K562 (cell line): ENCODE results near the gene TLCD1. TPM values are rescaled to one million over a fixed set of nuclear protein-coding genes. Genes with fewer than 3 reads are reported as not detected.

Experiments used
- CBX3 ChIP-seq, 2 experiments: IDR thresholded peaks; 1 replicate in 1 of 2; 2 replicates in 1 of 2; pipeline ENCODE4 v1.6.1; 2012; ENCODE audit warnings: inconsistent platforms in 2 of 2, low read length in 2 of 2, borderline replicate concordance in 1 of 2, control low read depth in 1 of 2
- ETS1 ChIP-seq: conservative IDR thresholded peaks from 2 replicates; pipeline ENCODE4 v1.6.1; 2011; ENCODE audit warnings: low read depth, mild to moderate bottlenecking, low read length; ENCODE audit not compliant: control insufficient read depth
- ETV5 ChIP-seq: sonication (generic); formaldehyde crosslinking; IDR thresholded peaks from 2 replicates; pipeline ENCODE4 v1.4.0; 2020; ENCODE audit warnings: low read depth, mild to moderate bottlenecking, missing genetic modification reagents
- ID3 ChIP-seq, 2 experiments: fragments of 250-450 bp in 1 of 2; fragments of 450-650 bp in 1 of 2; sonication (Bioruptor Pico) in 1 of 2; IDR thresholded peaks; 2 replicates each; pipeline versions ENCODE4 v1.6.1 to v1.8.0; 2016 to 2021; ENCODE audit warnings: mild to moderate bottlenecking in 2 of 2, moderate library complexity in 2 of 2, missing compliant biosample characterization in 1 of 2, missing genetic modification characterization in 1 of 2
- JUND ChIP-seq, 2 experiments: IDR thresholded peaks; 2 replicates in 1 of 2; 3 replicates in 1 of 2; pipeline ENCODE4 v1.6.1; 2011; ENCODE audit warnings: borderline replicate concordance in 2 of 2, low read depth in 2 of 2, low read length in 2 of 2, improper control_type of control experiment in 1 of 2, missing biosample characterization in 1 of 2, missing genetic modification characterization in 1 of 2, missing genetic modification reagents in 1 of 2
- L3MBTL2 ChIP-seq: fragments of 450-650 bp; IDR thresholded peaks from 2 replicates; pipeline ENCODE4 v1.6.1; 2016; ENCODE audit warnings: mild to moderate bottlenecking, moderate library complexity
- MAFG ChIP-seq: fragments of 450-650 bp; conservative IDR thresholded peaks from 2 replicates; pipeline ENCODE4 v1.6.1; 2016; ENCODE audit warnings: missing genetic modification characterization, missing compliant biosample characterization
- MTF1 ChIP-seq: fragments of 250-450 bp; sonication (Bioruptor Pico); IDR thresholded peaks from 2 replicates; pipeline ENCODE4 v1.9.0; 2021; ENCODE audit warnings: moderate library complexity, mild to moderate bottlenecking, inconsistent platforms, borderline replicate concordance
- PPARD ChIP-seq: fragments of 250-450 bp; sonication (Bioruptor Pico); IDR thresholded peaks from 2 replicates; pipeline ENCODE4 v1.8.0; 2022; ENCODE audit warnings: inconsistent platforms, mild to moderate bottlenecking, moderate library complexity
- RUNX1 ChIP-seq: sonication (generic); IDR thresholded peaks from 2 replicates; pipeline ENCODE4 v1.6.1; 2016; ENCODE audit warnings: antibody characterized with exemption, low read depth
- WHSC1 ChIP-seq: IDR thresholded peaks from one replicate; pipeline ENCODE4 v1.6.1; 2012; ENCODE audit warnings: low read length, control low read depth, inconsistent platforms
- ZBED1 ChIP-seq: IDR thresholded peaks from 2 replicates; pipeline ENCODE4 v1.6.1; 2014
- ZC3H11A ChIP-seq: IDR thresholded peaks from 2 replicates; pipeline ENCODE4 v1.6.1; 2012; ENCODE audit warnings: low read depth, low read length, improper control_type of control experiment
- ZNF395 ChIP-seq: fragments of 200-800 bp; sonication (Bioruptor generic); IDR thresholded peaks from 2 replicates; pipeline ENCODE4 v1.6.1; 2017; ENCODE audit warnings: missing genetic modification characterization, missing compliant biosample characterization
- ZNF583 ChIP-seq: fragments of 250-450 bp; sonication (Bioruptor Pico); IDR thresholded peaks from 2 replicates; pipeline ENCODE4 v1.4.0; 2020
- polyA plus RNA-seq, 8 experiments: library from polyadenylated mRNA; depleted of rRNA in 4 of 8; stranded (reverse) in 5 of 8; unstranded in 3 of 8; fragments of >200 nt; fragmentation: Nextera tagmentation in 2 of 8; fragmentation: Illumina TruSeq in 1 of 8; extraction: Ambion mirVana in 2 of 8; extraction: Trizol in 1 of 8; gene quantifications; 2 replicates each; pipeline versions ENCODE4 v1.2.1 to v1.2.3, GENCODE V29; 2011 to 2014; ENCODE audit warnings: inconsistent platforms in 1 of 8, missing spikeins in 1 of 8
- total RNA-seq, 7 experiments: library from RNA; depleted of rRNA in 6 of 7; stranded (reverse); fragments of >200 nt in 6 of 7; fragmentation: Illumina TruSeq in 2 of 7; extraction: Trizol in 2 of 7; gene quantifications; 2 replicates each; pipeline versions ENCODE4 v1.2.1 to v1.2.3, GENCODE V29; 2011 to 2021; ENCODE audit warnings: low replicate concordance in 1 of 7
- TF ChIP-seq, protein P1 (sequence below): fragments of 450-650 bp; formaldehyde crosslinking; IDR thresholded peaks from 2 replicates; pipeline ENCODE4 v1.4.0; 2020; ENCODE audit warnings: mild to moderate bottlenecking, moderate library complexity
- TF ChIP-seq, protein P2 (sequence below), 2 experiments: fragments of 450-650 bp; conservative IDR thresholded peaks; 2 replicates each; pipeline ENCODE4 v1.6.1; 2017; ENCODE audit warnings: mild to moderate bottlenecking in 2 of 2, moderate library complexity in 2 of 2

Gene TLCD1
- total and polyA plus RNA-seq, 9 of the 15 experiments (the other 6 are each of a cell fraction or from before 2014, with no cell fraction given): 6.8 to 37.7 (median 21.7) TPM

- TF ChIP-seq ETS1: peak; percentile 94
- 0 out of 2 replicates have a peak, but pooled peaks have one; percentile 1 for TF ChIP-seq ZBED1
- no peak; the same call in 1 of the 2 replicates for TF ChIP-seq MTF1 (CRISPR knock-in tag)
- TF ChIP-seq, protein P1, sequence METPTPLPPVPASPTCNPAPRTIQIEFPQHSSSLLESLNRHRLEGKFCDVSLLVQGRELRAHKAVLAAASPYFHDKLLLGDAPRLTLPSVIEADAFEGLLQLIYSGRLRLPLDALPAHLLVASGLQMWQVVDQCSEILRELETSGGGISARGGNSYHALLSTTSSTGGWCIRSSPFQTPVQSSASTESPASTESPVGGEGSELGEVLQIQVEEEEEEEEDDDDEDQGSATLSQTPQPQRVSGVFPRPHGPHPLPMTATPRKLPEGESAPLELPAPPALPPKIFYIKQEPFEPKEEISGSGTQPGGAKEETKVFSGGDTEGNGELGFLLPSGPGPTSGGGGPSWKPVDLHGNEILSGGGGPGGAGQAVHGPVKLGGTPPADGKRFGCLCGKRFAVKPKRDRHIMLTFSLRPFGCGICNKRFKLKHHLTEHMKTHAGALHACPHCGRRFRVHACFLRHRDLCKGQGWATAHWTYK (CRISPR knock-in tag): peak; percentile 50
- TF ChIP-seq ID3 (CRISPR knock-in tag; IDR thresholded peaks at IDR 0.05): no peak
- peak; percentile 52; the same call in 1 of the 2 replicates for TF ChIP-seq ID3 (tag; IDR thresholded peaks at IDR 0.05)
- TF ChIP-seq ZNF395 (CRISPR knock-in tag): peak; percentile 88
- TF ChIP-seq L3MBTL2: peak; percentile 55; the same call in 1 of the 2 replicates
- no peak for TF ChIP-seq RUNX1
- no peak for TF ChIP-seq ZNF583
- peak; percentile 14; the same call in 1 of the 2 replicates for TF ChIP-seq JUND (IDR thresholded peaks at IDR 0.05; ENCODE audit: borderline replicate concordance, low read depth, low read length)
- no peak; the same call in 2 of the 3 replicates for TF ChIP-seq JUND (tag; IDR thresholded peaks at IDR 0.05; ENCODE audit: borderline replicate concordance, low read depth, low read length)
- TF ChIP-seq PPARD (CRISPR knock-in tag): no peak
- TF ChIP-seq WHSC1: no peak
- TF ChIP-seq MAFG (tag): no peak
- no peak for TF ChIP-seq ETV5 (CRISPR knock-in tag)
- TF ChIP-seq, protein P2, sequence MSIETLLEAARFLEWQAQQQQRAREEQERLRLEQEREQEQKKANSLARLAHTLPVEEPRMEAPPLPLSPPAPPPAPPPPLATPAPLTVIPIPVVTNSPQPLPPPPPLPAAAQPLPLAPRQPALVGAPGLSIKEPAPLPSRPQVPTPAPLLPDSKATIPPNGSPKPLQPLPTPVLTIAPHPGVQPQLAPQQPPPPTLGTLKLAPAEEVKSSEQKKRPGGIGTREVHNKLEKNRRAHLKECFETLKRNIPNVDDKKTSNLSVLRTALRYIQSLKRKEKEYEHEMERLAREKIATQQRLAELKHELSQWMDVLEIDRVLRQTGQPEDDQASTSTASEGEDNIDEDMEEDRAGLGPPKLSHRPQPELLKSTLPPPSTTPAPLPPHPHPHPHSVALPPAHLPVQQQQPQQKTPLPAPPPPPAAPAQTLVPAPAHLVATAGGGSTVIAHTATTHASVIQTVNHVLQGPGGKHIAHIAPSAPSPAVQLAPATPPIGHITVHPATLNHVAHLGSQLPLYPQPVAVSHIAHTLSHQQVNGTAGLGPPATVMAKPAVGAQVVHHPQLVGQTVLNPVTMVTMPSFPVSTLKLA (conservative IDR thresholded peaks at IDR 0.05): peak; percentile 64 to 87
- TF ChIP-seq ZC3H11A: no peak; the same call in 1 of the 2 replicates
- TF ChIP-seq CBX3 (IDR thresholded peaks at IDR 0.05; ENCODE audit: borderline replicate concordance in 1 of 2, low read length in 2 of 2): no peak
These were observed 17.4 kb upstream of the TLCD1 start, which contains the start of gene TRAF4 (continued) for GRCh38 chr17:28743243-28744103.
